GM21619 (cell line): ENCODE measurements around the gene DNAJC10.

Experiments used
- ATAC-seq: cut with Tn5 transposase; IDR thresholded peaks from one replicate; pipeline ENCODE4 v1.9.1; 2021; ENCODE audit not compliant: unreplicated experiment

DNAJC10 gene

DNA sequence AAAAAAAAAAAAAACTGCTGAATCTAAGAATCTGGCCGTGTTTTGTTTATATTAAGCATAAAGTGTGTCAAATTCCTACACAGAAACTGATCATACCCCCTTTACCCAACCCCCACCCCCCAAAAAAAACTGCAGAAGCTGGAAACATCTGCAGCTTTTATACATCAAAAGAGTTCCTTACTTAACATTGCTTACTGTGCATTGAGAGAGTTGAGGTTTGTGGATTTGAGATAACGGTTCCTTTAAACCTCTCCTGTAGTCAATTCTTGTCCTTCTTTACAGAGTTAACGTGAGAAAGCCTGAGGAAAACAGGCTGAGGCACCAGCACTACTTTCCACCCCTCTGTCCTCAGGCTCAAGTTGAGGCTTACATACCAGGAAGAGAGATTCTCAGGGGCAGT lies 115.9 kb downstream of the DNAJC10 start:
- ATAC-seq = no peak

DNA sequence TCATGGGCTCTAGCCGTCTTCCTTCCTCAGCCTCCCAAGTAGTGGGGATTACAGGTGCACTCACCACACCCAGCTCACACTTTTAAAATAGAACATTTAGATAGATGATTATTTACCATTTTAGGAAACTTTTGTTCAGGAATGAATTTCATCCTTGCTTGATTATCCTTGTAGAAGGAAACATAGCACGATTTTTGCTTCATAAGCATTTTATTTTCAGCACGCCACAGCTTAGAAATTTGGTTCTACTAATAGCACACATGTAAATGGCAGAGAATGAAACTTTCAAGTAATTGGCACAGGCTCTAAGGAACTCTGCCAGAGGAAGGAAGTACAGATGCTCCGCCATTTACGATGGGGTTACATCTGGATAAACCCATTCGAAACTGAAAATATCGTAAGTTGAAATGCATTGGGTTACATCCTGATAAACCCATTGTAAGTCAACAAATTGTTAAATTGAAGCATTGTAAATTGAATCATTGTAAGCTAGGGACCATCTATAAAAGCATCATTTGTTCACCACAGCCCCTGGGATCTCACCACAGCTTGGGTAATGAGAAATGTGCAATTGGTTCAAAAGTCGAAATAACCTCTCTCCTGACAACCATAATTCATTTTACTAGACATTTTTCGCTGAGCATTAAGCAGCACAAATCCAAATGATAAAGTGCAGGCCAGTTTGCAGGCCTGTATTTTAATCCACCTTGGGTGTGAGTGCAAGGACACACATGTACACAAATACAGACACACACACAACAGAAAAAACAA lies 117.2 kb downstream of the DNAJC10 start:
- ATAC-seq = no peak

DNA sequence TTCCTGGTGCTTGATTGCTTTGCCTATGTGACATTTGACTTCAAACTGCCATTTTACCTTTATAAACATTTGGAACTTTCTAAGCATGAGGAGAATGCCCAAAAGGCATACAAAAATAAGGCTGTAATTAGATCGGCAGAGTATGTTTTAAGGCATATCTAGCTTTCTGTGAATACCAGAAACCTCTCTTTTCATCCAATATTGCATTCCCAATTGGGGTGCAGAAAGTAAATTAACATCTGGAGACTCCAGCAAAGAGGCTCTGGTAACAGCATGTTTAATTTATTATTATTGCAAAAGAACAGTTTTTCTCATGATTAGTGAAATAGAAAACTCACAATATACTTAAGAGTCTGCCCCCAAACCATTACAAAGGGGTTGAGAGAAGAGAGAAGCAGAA lies 118.2 kb downstream of the DNAJC10 start:
- ATAC-seq = no peak

DNA sequence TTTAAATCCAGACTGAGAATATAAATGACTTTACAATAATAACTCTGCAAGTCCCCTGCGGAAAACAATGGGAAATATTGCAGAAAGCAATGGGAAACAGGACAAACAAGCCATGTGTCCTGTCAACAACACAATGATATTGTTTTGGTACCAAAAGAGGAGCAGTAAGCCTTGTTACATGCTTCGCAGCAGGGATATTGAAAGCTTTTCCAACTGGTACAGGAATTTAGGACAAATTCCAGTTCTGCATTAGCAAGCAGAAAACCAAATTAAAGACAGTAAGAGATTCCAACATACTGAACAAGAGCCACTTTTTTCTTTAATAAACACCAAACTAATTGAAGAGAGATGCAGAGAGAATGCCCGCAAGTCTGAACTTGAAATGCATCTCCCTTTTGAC lies 120.4 kb downstream of the DNAJC10 start:
- no peak for ATAC-seq
